ENCODE data around the gene RELN. TPM values are rescaled to one million over a fixed set of nuclear protein-coding genes. Genes with fewer than 3 reads are reported as not detected.

RELN gene
- total and polyA plus RNA-seq, 8 donors, result 0.08 to 1.4 (median 0.64) TPM

- Histone ChIP-seq H3K9me3 (no peaks in the 10 kb centered on the region), H3K27ac (no peak overlapping the region), H3K4me1 (peaks cover 0 to 7% (median 0%) of the 10 kb centered on the region in 3 donors), H3K27me3 (no peaks in the 10 kb centered on the region), H3K4me3 (no peak overlapping the region), H3K36me3 (no peaks in the 10 kb centered on the region)
- intact Hi-C loops (cut with DNase I), result no loop called here
- no peak for ATAC-seq
- WGBS, 2 donors, result 49 to 64% methylated on average over 4 of the region's 4 CpGs
- TF ChIP-seq, protein P1, sequence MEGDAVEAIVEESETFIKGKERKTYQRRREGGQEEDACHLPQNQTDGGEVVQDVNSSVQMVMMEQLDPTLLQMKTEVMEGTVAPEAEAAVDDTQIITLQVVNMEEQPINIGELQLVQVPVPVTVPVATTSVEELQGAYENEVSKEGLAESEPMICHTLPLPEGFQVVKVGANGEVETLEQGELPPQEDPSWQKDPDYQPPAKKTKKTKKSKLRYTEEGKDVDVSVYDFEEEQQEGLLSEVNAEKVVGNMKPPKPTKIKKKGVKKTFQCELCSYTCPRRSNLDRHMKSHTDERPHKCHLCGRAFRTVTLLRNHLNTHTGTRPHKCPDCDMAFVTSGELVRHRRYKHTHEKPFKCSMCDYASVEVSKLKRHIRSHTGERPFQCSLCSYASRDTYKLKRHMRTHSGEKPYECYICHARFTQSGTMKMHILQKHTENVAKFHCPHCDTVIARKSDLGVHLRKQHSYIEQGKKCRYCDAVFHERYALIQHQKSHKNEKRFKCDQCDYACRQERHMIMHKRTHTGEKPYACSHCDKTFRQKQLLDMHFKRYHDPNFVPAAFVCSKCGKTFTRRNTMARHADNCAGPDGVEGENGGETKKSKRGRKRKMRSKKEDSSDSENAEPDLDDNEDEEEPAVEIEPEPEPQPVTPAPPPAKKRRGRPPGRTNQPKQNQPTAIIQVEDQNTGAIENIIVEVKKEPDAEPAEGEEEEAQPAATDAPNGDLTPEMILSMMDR (IDR thresholded peaks at IDR 0.05), result no peak
- FAIRE-seq, result no peak
- DNase-seq, result no peak
These were observed 332.0 kb downstream of the RELN start for GRCh38 chr7:103657474-103657894.

- FAIRE-seq (no peak), DNase-seq (no peak), ATAC-seq (no peak)
- no peaks in the 10 kb centered on the region for H3K9me3 ChIP-seq
- TF ChIP-seq, protein P1 (IDR thresholded peaks at IDR 0.05), result no peak
- H3K27me3 ChIP-seq, result no peaks in the 10 kb centered on the region
- no peaks in the 10 kb centered on the region for H3K36me3 ChIP-seq
- intact Hi-C loops (cut with DNase I), result no loop called here
- no peak overlapping the region for H3K27ac ChIP-seq
- no peak overlapping the region for H3K4me3 ChIP-seq
- peaks cover 0 to 7% (median 0%) of the 10 kb centered on the region in 3 donors for H3K4me1 ChIP-seq
These were observed 333.2 kb downstream of the RELN start for GRCh38 chr7:103656221-103656620.

- TF ChIP-seq, protein P1 (IDR thresholded peaks at IDR 0.05), result no peak
- 41 to 44% methylated on average over 3 of the region's 3 CpGs for WGBS, 2 donors
- H3K9me3 ChIP-seq, result no peaks in the 10 kb centered on the region
- H3K27ac ChIP-seq, result no peak overlapping the region
- FAIRE-seq (no peak), ATAC-seq (no peak), DNase-seq (no peak)
- H3K27me3 ChIP-seq, result no peaks in the 10 kb centered on the region
- intact Hi-C loops (cut with DNase I), result no loop called here
- H3K36me3 ChIP-seq, result no peaks in the 10 kb centered on the region
- H3K4me3 ChIP-seq, result no peak overlapping the region
- H3K4me1 ChIP-seq, result no peaks in the 10 kb centered on the region
These were observed 337.7 kb downstream of the RELN start for GRCh38 chr7:103651593-103652377.

DNA sequence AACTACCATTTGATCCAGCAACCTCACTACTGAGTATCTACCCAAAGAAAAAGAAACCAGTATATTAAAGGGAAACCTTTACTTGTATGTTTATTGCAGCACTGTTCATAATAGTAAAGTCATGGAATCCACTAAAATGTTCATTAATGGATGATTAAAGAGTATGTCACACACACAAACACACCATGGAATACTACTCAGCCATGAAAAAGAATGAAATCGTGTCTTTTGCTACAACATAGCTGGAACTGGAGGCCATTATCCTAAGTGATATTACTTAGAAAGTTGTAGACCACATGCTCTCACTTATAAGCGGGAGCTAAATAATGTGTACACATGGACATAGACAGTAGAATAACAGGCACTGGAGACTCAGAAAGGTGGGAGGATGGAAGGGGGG, 340.4 kb downstream of the RELN start:
- intact Hi-C loops (cut with DNase I), result no loop called here
- Histone ChIP-seq H3K36me3 (no peaks in the 10 kb centered on the region), H3K4me3 (no peak overlapping the region), H3K27me3 (no peaks in the 10 kb centered on the region), H3K4me1 (no peaks in the 10 kb centered on the region), H3K27ac (no peak overlapping the region), H3K9me3 (no peaks in the 10 kb centered on the region)
- FAIRE-seq, result no peak
- DNase-seq, result no peak
- TF ChIP-seq, protein P1 (IDR thresholded peaks at IDR 0.05), result no peak
- 81 to 90% methylated on average over 2 of the region's 2 CpGs for WGBS, 2 donors
- ATAC-seq, result no peak

DNA sequence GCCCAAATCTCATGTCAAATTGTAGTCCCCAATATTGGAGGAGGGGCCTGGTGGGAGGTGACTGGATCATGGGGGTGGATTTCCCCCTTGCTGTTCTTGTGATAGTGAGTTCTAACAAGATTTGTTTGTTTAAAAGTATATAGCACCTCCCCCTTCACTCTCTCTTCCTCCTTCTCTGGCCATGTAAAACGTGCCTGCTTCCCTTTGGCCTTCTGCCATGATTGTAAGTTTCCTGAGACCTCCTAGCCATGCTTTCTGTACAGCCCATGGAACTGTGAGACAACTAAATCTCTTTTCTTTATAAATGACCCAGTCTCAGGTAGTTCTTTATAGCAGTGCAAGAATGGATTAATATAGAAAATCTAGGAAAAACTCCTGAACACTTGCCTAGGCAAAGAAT, 341.3 kb downstream of the RELN start:
- intact Hi-C loops (cut with DNase I), result no loop called here
- ATAC-seq (no peak), FAIRE-seq (no peak), DNase-seq (no peak)
- WGBS, 2 donors, result 12 to 14% methylated on average over 1 of the region's 1 CpG
- no peaks in the 10 kb centered on the region for H3K4me1 ChIP-seq
- H3K27me3 ChIP-seq, result no peaks in the 10 kb centered on the region
- no peak overlapping the region for H3K4me3 ChIP-seq
- TF ChIP-seq, protein P1 (IDR thresholded peaks at IDR 0.05), result no peak
- no peaks in the 10 kb centered on the region for H3K9me3 ChIP-seq
- no peaks in the 10 kb centered on the region for H3K36me3 ChIP-seq
- no peak overlapping the region for H3K27ac ChIP-seq

Measured in pancreas (tissue), 10 donors.